BLaER1 treated with 17β-estradiol and CSF1 and Interleukin-3, amounts not matched to agents 10 nM and 100 nM (cell line): ENCODE results near the gene PPP1CC.

Source experiments
- H3K27ac ChIP-seq, 11 experiments: shearing (Covaris generic); formaldehyde crosslinking; 2 replicates each; pipeline ENCODE4 v1.8.1; 2022
- H3K27me3 ChIP-seq, 11 experiments: shearing (Covaris generic); formaldehyde crosslinking; 2 replicates each; pipeline ENCODE4 v1.8.1; 2022
- H3K36me3 ChIP-seq, 11 experiments: shearing (Covaris generic); formaldehyde crosslinking; 2 replicates each; pipeline ENCODE4 v1.8.1; 2022
- H3K4me1 ChIP-seq, 10 experiments: shearing (Covaris generic); formaldehyde crosslinking; 2 replicates each; pipeline ENCODE4 v1.8.1; 2022
- H3K4me2 ChIP-seq, 11 experiments: shearing (Covaris generic); formaldehyde crosslinking; 2 replicates each; pipeline ENCODE4 v1.8.1; 2022
- H3K4me3 ChIP-seq, 10 experiments: shearing (Covaris generic); formaldehyde crosslinking; 2 replicates each; pipeline ENCODE4 v1.8.1; 2022
- H3K9ac ChIP-seq, 11 experiments: shearing (Covaris generic); formaldehyde crosslinking; 2 replicates each; pipeline ENCODE4 v1.8.1; 2022
- H3K9me3 ChIP-seq, 11 experiments: shearing (Covaris generic); formaldehyde crosslinking; replicated peaks in 1 of 11; 2 replicates each; pipeline ENCODE4 v1.8.1; 2022
- H4K20me1 ChIP-seq, 11 experiments: shearing (Covaris generic); formaldehyde crosslinking; 2 replicates each; pipeline ENCODE4 v1.8.1; 2022
- Cebpa-rat ChIP-seq, 11 experiments: shearing (Covaris generic); IDR thresholded peaks; 2 replicates each; pipeline ENCODE4 v1.8.1; 2022

PPP1CC gene

DNA sequence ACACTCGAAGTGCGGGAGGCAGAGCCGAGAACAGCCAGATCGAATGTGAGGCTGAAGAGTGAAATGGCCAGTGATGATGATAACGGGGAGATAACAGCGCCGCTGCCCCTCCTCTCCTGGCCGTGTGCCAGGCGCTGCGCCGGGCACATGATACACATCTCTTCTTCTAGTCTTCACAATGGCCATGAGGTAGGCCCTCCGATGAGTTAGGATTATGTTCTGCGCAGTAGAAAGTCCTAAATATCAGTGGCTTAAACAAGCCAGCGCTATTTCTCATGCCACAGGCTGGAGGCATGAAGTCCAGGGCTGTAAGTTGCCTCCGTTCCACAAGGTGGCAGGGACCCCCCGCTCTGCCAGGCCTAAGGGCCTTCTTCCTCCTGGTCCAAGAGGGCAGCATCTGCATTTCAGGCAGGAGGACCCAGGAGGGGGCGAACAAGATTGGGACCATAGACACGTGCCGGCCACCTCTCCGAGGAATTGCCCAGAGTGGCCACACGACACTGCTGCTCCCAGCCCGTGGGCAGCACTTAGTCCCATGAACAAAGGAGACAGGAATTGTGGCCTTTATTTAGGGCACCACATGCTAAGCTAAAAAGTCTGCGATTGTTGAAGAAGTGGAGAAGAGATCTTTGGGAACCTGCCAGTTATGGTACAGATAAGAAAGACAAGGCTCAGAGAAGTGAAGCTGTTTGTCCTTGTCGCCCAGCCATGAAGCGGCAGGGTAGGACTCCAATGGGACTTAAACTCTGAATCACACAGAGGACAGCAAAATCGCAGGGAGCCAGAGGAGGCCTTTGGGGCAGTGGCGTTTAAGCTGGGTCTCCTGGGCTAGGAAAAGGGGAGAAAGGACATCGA is 42.9 kb downstream of the PPP1CC start:
- no peak overlapping the region; a peak in 4 of 22 replicates for H3K27ac ChIP-seq
- peak overlapping the region in 2 of 11 experiments; percentile 67 to 73; a peak in 2 of 22 replicates for H3K4me2 ChIP-seq
- H3K36me3 ChIP-seq: no peaks in the 10 kb centered on the region
- H3K9me3 ChIP-seq: no peaks in the 10 kb centered on the region
- H4K20me1 ChIP-seq: no peaks in the 10 kb centered on the region
- peaks cover 15 to 48% (median 35%) of the 10 kb centered on the region in 10 experiments for H3K4me1 ChIP-seq
- H3K27me3 ChIP-seq: no peaks in the 10 kb centered on the region
- TF ChIP-seq Cebpa-rat (IDR thresholded peaks at IDR 0.05): no peak
- H3K9ac ChIP-seq: no peak overlapping the region
- no peak overlapping the region for H3K4me3 ChIP-seq

DNA sequence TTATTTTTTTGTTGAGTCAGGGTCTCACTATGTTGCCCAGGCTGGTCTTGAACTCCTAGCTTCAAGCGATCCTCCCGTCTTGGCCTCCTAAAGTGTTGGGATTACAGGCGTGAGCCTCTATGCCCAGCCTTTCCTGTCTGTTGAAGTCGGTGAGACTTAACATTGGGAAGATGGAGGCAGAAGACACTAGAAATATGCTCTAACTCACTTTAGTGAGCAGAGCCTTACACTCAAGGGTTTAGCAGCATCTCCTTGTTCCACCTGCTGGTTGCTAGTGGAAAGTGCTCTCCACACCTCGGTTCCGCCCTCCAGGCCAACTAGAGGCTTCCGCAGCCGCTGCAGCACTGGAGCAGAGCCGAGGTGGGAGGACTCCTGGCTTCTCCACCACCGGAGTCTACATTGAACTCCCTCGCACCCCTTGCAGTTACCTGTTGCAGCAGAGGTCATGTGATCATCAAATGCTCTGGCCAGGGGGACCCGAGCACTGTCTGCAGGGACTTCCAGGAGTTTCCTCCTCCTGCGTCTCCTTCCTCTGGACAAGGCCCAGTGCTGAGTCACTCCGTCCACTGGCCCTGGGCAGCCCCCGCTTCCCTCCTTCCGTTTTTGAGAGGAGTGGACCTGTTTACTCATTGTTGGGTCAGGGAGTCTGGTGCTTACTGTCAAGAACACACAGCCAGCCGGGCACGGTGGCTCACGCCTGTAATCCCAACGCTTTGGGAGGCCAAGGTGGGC is 44.4 kb downstream of the PPP1CC start:
- Histone ChIP-seq H3K36me3 (no peaks in the 10 kb centered on the region), H3K4me2 (peak overlapping the region; percentile 27 to 87 (median 50)), H3K4me1 (peaks cover 30 to 62% (median 50%) of the 10 kb centered on the region in 10 experiments), H3K27ac (peak overlapping the region in 10 of 11 experiments; percentile 4 to 95 (median 64); a peak in 19 of 22 replicates), H3K4me3 (no peak overlapping the region), H3K9me3 (no peaks in the 10 kb centered on the region), H3K9ac (peak overlapping the region in 7 of 11 experiments; percentile 10 to 47 (median 30); a peak in 7 of 22 replicates), H3K27me3 (no peaks in the 10 kb centered on the region), H4K20me1 (no peaks in the 10 kb centered on the region)
- no peak for TF ChIP-seq Cebpa-rat (IDR thresholded peaks at IDR 0.05)

DNA sequence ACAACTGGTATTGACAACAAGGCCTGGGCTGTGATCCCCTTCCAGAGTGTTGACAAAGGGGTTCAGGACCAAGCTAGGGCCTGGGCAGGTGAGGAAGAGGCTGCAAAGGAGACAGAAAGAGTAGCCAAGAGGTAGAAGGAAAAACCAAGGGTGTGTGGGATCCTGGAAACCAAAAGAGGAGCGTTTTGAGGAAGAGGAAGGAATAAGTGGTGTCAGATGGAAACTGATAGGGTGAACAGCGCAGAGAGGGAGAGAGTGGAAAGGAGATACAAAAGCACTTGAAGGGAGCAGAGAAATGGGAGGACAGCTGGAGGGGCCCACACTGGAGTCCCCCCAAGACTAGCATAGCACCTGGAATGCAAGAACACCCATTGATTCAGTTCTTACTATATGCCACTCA is 45.5 kb downstream of the PPP1CC start:
- Histone ChIP-seq H3K27me3 (no peaks in the 10 kb centered on the region), H3K4me2 (peak overlapping the region in 7 of 11 experiments; percentile 1 to 87 (median 67); a peak in 11 of 22 replicates)

DNA sequence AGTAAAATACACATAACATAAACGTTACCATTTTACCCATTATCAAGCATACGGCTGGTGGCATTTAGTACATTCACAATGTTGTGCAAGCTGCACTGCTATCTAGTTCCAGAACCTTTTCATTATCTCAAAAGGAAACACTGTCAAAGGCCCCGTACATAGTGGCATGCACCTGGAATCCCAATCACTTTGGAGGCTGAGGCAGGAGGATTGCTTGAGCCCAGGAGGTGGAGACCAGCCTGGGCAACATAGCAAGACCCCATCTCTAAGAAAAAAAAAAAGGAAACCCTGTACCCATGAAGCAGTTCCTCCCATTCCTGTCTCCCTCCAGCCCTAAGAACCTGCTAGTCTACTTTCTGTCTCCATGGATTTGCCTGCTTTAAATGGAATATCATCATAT is 46.4 kb downstream of the PPP1CC start:
- Histone ChIP-seq H3K4me3 (no peak overlapping the region), H3K4me1 (peaks cover 51 to 83% (median 70%) of the 10 kb centered on the region in 10 experiments), H3K27me3 (no peaks in the 10 kb centered on the region), H3K9me3 (no peaks in the 10 kb centered on the region), H3K4me2 (peak overlapping the region in 2 of 11 experiments; percentile 67 to 87; a peak in 3 of 22 replicates), H3K27ac (peak overlapping the region in 3 of 11 experiments; percentile 52 to 95 (median 90); a peak in 2 of 22 replicates), H3K36me3 (no peaks in the 10 kb centered on the region), H3K9ac (no peak overlapping the region), H4K20me1 (no peaks in the 10 kb centered on the region)
- TF ChIP-seq Cebpa-rat (IDR thresholded peaks at IDR 0.05): no peak

More for the DNA sequence above, 45.5 kb downstream of the PPP1CC start:
- peak overlapping the region in 2 of 11 experiments; percentile 13 to 19; a peak in 1 of 22 replicates for H3K9ac ChIP-seq
- H3K36me3 ChIP-seq: no peaks in the 10 kb centered on the region
- H3K9me3 ChIP-seq: no peaks in the 10 kb centered on the region
- H4K20me1 ChIP-seq: no peaks in the 10 kb centered on the region
- no peak overlapping the region for H3K4me3 ChIP-seq
- H3K27ac ChIP-seq: peak overlapping the region in 10 of 11 experiments; percentile 4 to 95 (median 54); a peak in 16 of 22 replicates
- TF ChIP-seq Cebpa-rat (IDR thresholded peaks at IDR 0.05): no peak
- peaks cover 41 to 73% (median 61%) of the 10 kb centered on the region in 10 experiments for H3K4me1 ChIP-seq

DNA sequence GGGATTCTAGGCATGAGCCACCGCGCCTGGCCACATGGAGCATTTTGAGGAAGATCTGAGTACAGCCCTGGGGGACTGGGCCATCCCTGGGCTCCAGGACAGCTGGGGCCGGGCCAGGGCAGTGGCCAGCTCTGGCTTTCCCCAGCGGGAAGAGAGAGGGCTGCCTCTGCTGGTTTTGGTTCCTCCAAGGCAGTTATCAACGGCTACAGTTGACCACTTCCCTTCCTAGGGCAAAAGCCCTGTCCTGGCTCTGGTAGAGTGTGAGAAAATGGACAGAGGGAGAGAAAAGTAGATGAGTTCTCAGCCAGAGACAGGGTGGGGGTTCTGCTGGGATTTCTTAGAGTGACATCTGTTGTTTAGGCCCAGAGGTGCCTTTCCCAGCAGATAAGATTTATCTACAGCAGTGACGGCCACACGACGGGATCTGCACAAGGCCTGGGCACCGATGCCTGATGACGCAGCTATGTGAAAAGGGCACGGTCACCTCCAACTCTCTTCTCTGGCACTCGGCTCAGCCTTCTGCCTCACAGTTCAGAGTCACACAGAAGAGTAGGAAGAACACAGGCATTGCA is 48.3 kb downstream of the PPP1CC start:
- H3K27me3 ChIP-seq: no peaks in the 10 kb centered on the region
- H3K4me1 ChIP-seq: peaks cover 69 to 100% (median 87%) of the 10 kb centered on the region in 10 experiments
- H3K4me2 ChIP-seq: peak overlapping the region; percentile 80 to 100 (median 94)
- no peaks in the 10 kb centered on the region for H3K9me3 ChIP-seq
- H3K9ac ChIP-seq: peak overlapping the region; percentile 61 to 92 (median 80); a peak in 21 of 22 replicates
- TF ChIP-seq Cebpa-rat (IDR thresholded peaks at IDR 0.05): no peak
- H3K27ac ChIP-seq: peak overlapping the region; percentile 80 to 96 (median 90)
- no peaks in the 10 kb centered on the region for H3K36me3 ChIP-seq
- H3K4me3 ChIP-seq: peak overlapping the region in 5 of 10 experiments; percentile 20 to 46 (median 35); a peak in 5 of 20 replicates
- H4K20me1 ChIP-seq: no peaks in the 10 kb centered on the region

DNA sequence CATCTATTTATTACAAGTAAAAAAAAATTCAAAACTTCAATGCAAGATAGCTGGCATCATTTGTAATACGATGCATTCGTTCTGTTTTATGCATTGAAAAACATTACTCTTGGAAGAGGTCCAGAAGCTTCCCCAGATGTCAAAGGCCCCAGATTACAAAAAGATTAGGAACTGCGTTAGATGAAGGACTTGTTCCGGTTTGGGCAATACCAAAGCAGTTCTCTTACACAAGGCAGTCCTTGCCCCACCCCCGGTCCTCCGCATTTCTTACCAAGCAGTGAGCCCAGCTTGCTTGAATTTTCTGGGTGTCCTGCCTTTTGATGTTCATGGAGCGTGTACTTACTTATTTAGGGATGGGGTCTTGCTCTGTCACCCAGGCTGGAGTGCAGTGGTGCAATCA is 49.0 kb downstream of the PPP1CC start:
- no peaks in the 10 kb centered on the region for H3K27me3 ChIP-seq
- peak; percentile 65 to 96 (median 91); a peak in 21 of 22 replicates for TF ChIP-seq Cebpa-rat (IDR thresholded peaks at IDR 0.05)
- H3K9ac ChIP-seq: peak overlapping the region; percentile 61 to 92 (median 80); a peak in 21 of 22 replicates
- H3K4me2 ChIP-seq: peak overlapping the region; percentile 80 to 100 (median 94)
- H3K27ac ChIP-seq: peak overlapping the region; percentile 80 to 96 (median 90)
- peak overlapping the region in 5 of 10 experiments; percentile 20 to 46 (median 35); a peak in 9 of 20 replicates for H3K4me3 ChIP-seq
- peaks cover 70 to 95% (median 83%) of the 10 kb centered on the region in 10 experiments for H3K4me1 ChIP-seq
- no peaks in the 10 kb centered on the region for H3K9me3 ChIP-seq
- no peaks in the 10 kb centered on the region for H4K20me1 ChIP-seq
- no peaks in the 10 kb centered on the region for H3K36me3 ChIP-seq

DNA sequence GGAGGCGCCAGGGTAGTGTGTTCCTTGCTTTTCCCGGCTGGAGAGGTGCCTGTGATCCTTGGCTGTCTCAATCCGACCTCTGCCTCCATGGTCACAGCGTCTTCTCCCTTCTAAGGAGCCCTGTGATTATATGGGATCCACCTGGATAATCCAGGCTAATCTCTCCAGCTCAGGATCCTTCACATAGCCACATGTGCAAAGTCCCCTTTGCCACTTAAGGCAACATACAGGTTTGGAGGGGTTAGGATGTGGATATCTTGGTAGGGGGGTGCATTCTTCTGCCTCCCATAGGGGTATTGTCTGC is 52.6 kb downstream of the PPP1CC start:
- Histone ChIP-seq H3K9me3 (peaks cover 0 to 6% (median 4%) of the 10 kb centered on the region in 11 experiments; a peak in 13 of 22 replicates), H3K4me2 (peak overlapping the region; percentile 80 to 100 (median 94)), H4K20me1 (peaks cover 0 to 23% (median 5%) of the 10 kb centered on the region in 11 experiments; a peak in 9 of 22 replicates), H3K36me3 (peaks cover 4 to 9% (median 7%) of the 10 kb centered on the region in 11 experiments; a peak in 20 of 22 replicates), H3K4me1 (peaks cover 92 to 95% (median 94%) of the 10 kb centered on the region in 10 experiments), H3K27ac (peak overlapping the region in 10 of 11 experiments; percentile 74 to 96 (median 90); a peak in 20 of 22 replicates), H3K27me3 (no peaks in the 10 kb centered on the region), H3K9ac (peak overlapping the region in 10 of 11 experiments; percentile 83 to 93 (median 89); a peak in 18 of 22 replicates), H3K4me3 (peak overlapping the region in 7 of 10 experiments; percentile 78 to 91 (median 81); a peak in 9 of 20 replicates)
- no peak for TF ChIP-seq Cebpa-rat (IDR thresholded peaks at IDR 0.05)
